Glutamatergic neuron (in vitro differentiated cells): ENCODE data around the gene OR52J3. TPM values are rescaled to one million over a fixed set of nuclear protein-coding genes. Genes with fewer than 3 reads are reported as not detected.
"Not testable (repeated sequence)": the region's sequence is repeated elsewhere in the genome, so short reads cannot be mapped to it uniquely, and the experiment has no call there.

ENCODE experiments used
- DNase-seq: peaks from one replicate; pipeline ENCODE4 v3.0.0; 2022
- H3K27ac Mint-ChIP-seq: one replicate; pipeline ENCODE4 v1.8.0; 2020; ENCODE audit warnings: mild to moderate bottlenecking, mixed read lengths, inconsistent platforms; ENCODE audit not compliant: unreplicated experiment
- H3K27me3 Mint-ChIP-seq: one replicate; pipeline ENCODE4 v1.8.0; 2020; ENCODE audit warnings: mild to moderate bottlenecking, moderate library complexity, mixed read lengths, inconsistent platforms; ENCODE audit not compliant: unreplicated experiment
- H3K36me3 Mint-ChIP-seq: one replicate; pipeline ENCODE4 v1.8.0; 2020; ENCODE audit warnings: mild to moderate bottlenecking, mixed read lengths, inconsistent platforms; ENCODE audit not compliant: unreplicated experiment
- H3K4me1 Mint-ChIP-seq: one replicate; pipeline ENCODE4 v1.8.0; 2020; ENCODE audit warnings: mild to moderate bottlenecking, low read depth, mixed read lengths, inconsistent platforms; ENCODE audit not compliant: unreplicated experiment
- H3K4me3 Mint-ChIP-seq: one replicate; pipeline ENCODE4 v1.8.0; 2020; ENCODE audit warnings: mild to moderate bottlenecking, mixed read lengths, inconsistent platforms; ENCODE audit not compliant: unreplicated experiment
- H3K9me3 Mint-ChIP-seq: one replicate; pipeline ENCODE4 v1.8.0; 2020; ENCODE audit warnings: mild to moderate bottlenecking, moderate library complexity, mixed read lengths, inconsistent platforms; ENCODE audit not compliant: unreplicated experiment
- CTCF ChIP-seq: fragments of 200-600 bp; sonication (generic); IDR thresholded peaks from one replicate; pipeline ENCODE4 v1.5.0; 2021; ENCODE audit not compliant: partially characterized antibody, unreplicated experiment
- total RNA-seq: library from RNA; stranded (reverse); fragmentation: NEBNext Ultra II Directional; extraction: Animal tissue kit (Norgen Biotek cat#: 25700); gene quantifications from one replicate; pipeline ENCODE4 v1.2.1, GENCODE V29; 2021; ENCODE audit not compliant: unreplicated experiment

The OR52J3 gene
- total RNA-seq, 1 donor from 2014 or later = not detected

- no peak overlapping the region for H3K27ac Mint-ChIP-seq
- no peak for TF ChIP-seq CTCF
- no peaks in the 10 kb centered on the region for H3K9me3 Mint-ChIP-seq
- H3K36me3 Mint-ChIP-seq = no peaks in the 10 kb centered on the region
- DNase-seq = no peak
- H3K27me3 Mint-ChIP-seq = peaks cover 3% of the 10 kb centered on the region
- peaks cover 6% of the 10 kb centered on the region for H3K4me1 Mint-ChIP-seq
- H3K4me3 Mint-ChIP-seq = no peak overlapping the region
These were observed 4.2 kb upstream of the OR52J3 start for GRCh38 chr11:5042091-5042490.

- Mint-ChIP-seq H3K9me3 (no peaks in the 10 kb centered on the region), H3K4me3 (no peak overlapping the region), H3K36me3 (no peaks in the 10 kb centered on the region), H3K4me1 (peaks cover 2% of the 10 kb centered on the region), H3K27ac (no peak overlapping the region), H3K27me3 (peaks cover 2% of the 10 kb centered on the region)
- no peak for TF ChIP-seq CTCF
- DNase-seq = no peak
These were observed 2.9 kb upstream of the OR52J3 start for GRCh38 chr11:5043380-5043779.

GRCh38 chr11:5046754-5047330 lies 516 bp downstream of the OR52J3 start:
- Mint-ChIP-seq H3K9me3 (no peaks in the 10 kb centered on the region), H3K27me3 (no peaks in the 10 kb centered on the region), H3K4me1 (peaks cover 2% of the 10 kb centered on the region), H3K4me3 (no peak overlapping the region), H3K36me3 (no peaks in the 10 kb centered on the region), H3K27ac (no peak overlapping the region)
- no peak for TF ChIP-seq CTCF
- no peak for DNase-seq

GRCh38 chr11:5058679-5059078 lies 12.4 kb downstream of the OR52J3 start:
- H3K9me3 Mint-ChIP-seq, H3K4me1 Mint-ChIP-seq, DNase-seq, H3K36me3 Mint-ChIP-seq, H3K27me3 Mint-ChIP-seq, H3K27ac Mint-ChIP-seq, H3K4me3 Mint-ChIP-seq: not testable (repeated sequence)

GRCh38 chr11:5059391-5059790 lies 13.1 kb downstream of the OR52J3 start, which contains the start of gene OR52E2:
TSS of gene OR52E2 (minus strand) at chr11:5059627. CDS start at chr11:5059627, 0 bp downstream.
- no peak within 1 kb of the TSS for H3K4me3 Mint-ChIP-seq
- H3K36me3 Mint-ChIP-seq = no peaks in the 10 kb centered on the region
- TF ChIP-seq CTCF = no peak
- no peak within 1 kb of the TSS for H3K27ac Mint-ChIP-seq
- H3K4me1 Mint-ChIP-seq = no peaks in the 10 kb centered on the region
- no peaks in the 10 kb centered on the region for H3K27me3 Mint-ChIP-seq
- DNase-seq = no peak
- H3K9me3 Mint-ChIP-seq = no peaks in the 10 kb centered on the region
